HCT116 (cell line): ENCODE data around the gene DPH1. TPM values are rescaled to one million over a fixed set of nuclear protein-coding genes. Genes with fewer than 3 reads are reported as not detected.

ENCODE experiments used
- ATAC-seq: fragments of 200-7000 bp; cut with Tn5 transposase; 2 replicates; pipeline ENCODE4 v1.9.1; 2020; ENCODE audit warnings: mild to moderate bottlenecking, moderate library complexity
- BruUV-seq: library from RNA; stranded (reverse); fragments of 400-500 nt; replicated peaks from 2 replicates; lab custom pipeline; 2021; lab: Mats Ljungman, UMichigan
- CTCF ChIA-PET: fragments of 300-600 bp; sonication (Branson Sonifier 250); formaldehyde crosslinking; loops from one replicate; lab custom pipeline; 2021; ENCODE audit warnings: antibody characterized with exemption; lab: Charles Lee
- POLR2A ChIA-PET: fragments of 300-600, 350-600 bp; sonication (Branson Sonifier 250); formaldehyde crosslinking; loops from one replicate; lab custom pipeline; 2021; ENCODE audit warnings: antibody characterized with exemption; lab: Charles Lee
- RAD21 ChIA-PET, 2 experiments: fragments of 300-600 bp; sonication (Branson Sonifier 250); formaldehyde crosslinking; loops; one replicate each; lab custom pipeline; 2023; ENCODE audit warnings: low total read pairs in 2 of 2; ENCODE audit not compliant: uncharacterized antibody in 2 of 2, unreplicated experiment in 2 of 2, low non-redundant PET in 1 of 2; lab: Charles Lee
- DNase-seq: peaks from one replicate; pipeline ENCODE4 v3.0.0-alpha.2; 2010; ENCODE audit warnings: low read depth, low spot score
- H2AFZ ChIP-seq: fragments of 200-600 bp; shearing (Covaris generic), sonication (generic); 2 replicates; pipeline ENCODE4 v1.6.1; 2017; ENCODE audit warnings: low read depth, mixed run types, mixed read lengths, antibody characterized with exemption, low read length; ENCODE audit not compliant: poor library complexity, severe bottlenecking
- H3K27ac ChIP-seq: 2 replicates; pipeline ENCODE4 v1.5.1; 2012; ENCODE audit warnings: low read depth, low read length
- H3K27me3 ChIP-seq: fragments of 200-600 bp; sonication (generic); 2 replicates; pipeline ENCODE4 v1.6.1; 2016; ENCODE audit warnings: mixed run types, low read length, mixed read lengths; ENCODE audit not compliant: insufficient read depth
- H3K36me3 ChIP-seq, 2 experiments: fragments of 200-500 bp in 1 of 2; fragments of 200-600 bp in 1 of 2; sonication (Bioruptor generic) in 1 of 2; sonication (generic) in 1 of 2; 2 replicates each; pipeline versions ENCODE4 v1.5.1 to v1.6.1; 2014 to 2016; ENCODE audit warnings: low read length in 2 of 2, inconsistent platforms in 1 of 2, mixed read lengths in 1 of 2, mixed run types in 1 of 2; ENCODE audit not compliant: insufficient read depth in 2 of 2, control insufficient read depth in 1 of 2
- H3K4me1 ChIP-seq, 2 experiments: fragments of 200-600 bp in 1 of 2; sonication (generic) in 1 of 2; 2 replicates each; pipeline versions ENCODE4 v1.5.1 to v1.6.1; 2012 to 2017; ENCODE audit warnings: low read length in 2 of 2, inconsistent platforms in 1 of 2, mild to moderate bottlenecking in 1 of 2, mixed read lengths in 1 of 2, mixed run types in 1 of 2, moderate library complexity in 1 of 2; ENCODE audit not compliant: insufficient read depth in 2 of 2, control insufficient read depth in 1 of 2
- H3K4me2 ChIP-seq: fragments of 200-600 bp; sonication (generic); 2 replicates; pipeline ENCODE4 v1.6.1; 2017; ENCODE audit warnings: mixed run types, low read length, mixed read lengths
- H3K4me3 ChIP-seq, 2 experiments: fragments of 200-600 bp in 1 of 2; sonication (generic) in 1 of 2; replicated peaks in 1 of 2; 2 replicates each; pipeline ENCODE4 v1.5.1; 2011 to 2016; ENCODE audit warnings: low read length in 2 of 2, control low read depth in 1 of 2, low read depth in 1 of 2, mild to moderate bottlenecking in 1 of 2, mixed read lengths in 1 of 2, mixed run types in 1 of 2
- H3K79me2 ChIP-seq: fragments of 200-600 bp; sonication (generic); 2 replicates; pipeline ENCODE4 v1.6.1; 2017; ENCODE audit warnings: mild to moderate bottlenecking, mixed run types, low read length, moderate library complexity, mixed read lengths; ENCODE audit not compliant: insufficient read depth
- H3K9ac ChIP-seq: fragments of 200-600 bp; sonication (generic); 2 replicates; pipeline ENCODE4 v1.6.1; 2016; ENCODE audit warnings: low read length, mixed read lengths
- H3K9me2 ChIP-seq: fragments of 200-600 bp; sonication (generic), shearing (Covaris generic); 2 replicates; pipeline ENCODE4 v1.6.1; 2017; ENCODE audit warnings: mixed run types, mild to moderate bottlenecking, moderate library complexity; ENCODE audit not compliant: insufficient read depth
- H3K9me3 ChIP-seq, 2 experiments: fragments of 200-500 bp in 1 of 2; fragments of 200-600 bp in 1 of 2; sonication (Bioruptor generic) in 1 of 2; sonication (generic) in 1 of 2; 2 replicates each; pipeline ENCODE4 v1.6.1; 2014 to 2017; ENCODE audit warnings: low read length in 2 of 2, mixed read lengths in 2 of 2, inconsistent platforms in 1 of 2, low read depth in 1 of 2, mild to moderate bottlenecking in 1 of 2, mixed run types in 1 of 2, moderate library complexity in 1 of 2; ENCODE audit not compliant: control insufficient read depth in 1 of 2, insufficient read depth in 1 of 2
- H4K20me1 ChIP-seq: fragments of 200-600 bp; sonication (generic), shearing (Covaris generic); 2 replicates; pipeline ENCODE4 v1.6.1; 2017; ENCODE audit warnings: mixed run types, mild to moderate bottlenecking, moderate library complexity; ENCODE audit not compliant: insufficient read depth
- POLR2AphosphoS5 ChIP-seq: IDR thresholded peaks from 2 replicates; pipeline ENCODE4 v1.6.1; 2011; ENCODE audit warnings: mild to moderate bottlenecking, low read depth, low read length, moderate library complexity
- intact Hi-C: fragments of 100-400 bp; cut with micrococcal nuclease; formaldehyde crosslinking; loops from 2 replicates; pipeline ENCODE4 v1.10.0; 2022
- total RNA-seq: library from RNA; stranded (reverse); gene quantifications from one replicate; pipeline ENCODE4 v1.2.1, GENCODE V29; 2021; ENCODE audit not compliant: unreplicated experiment
- TF ChIP-seq, protein P1 (sequence below): IDR thresholded peaks from 2 replicates; pipeline ENCODE4 v1.6.1; 2011; ENCODE audit warnings: mild to moderate bottlenecking, low read length, moderate library complexity; ENCODE audit not compliant: insufficient replicate concordance; ENCODE audit errors: extremely low read depth
- TF ChIP-seq, protein P2 (sequence below): IDR thresholded peaks from 2 replicates; pipeline ENCODE4 v1.6.1; 2012; ENCODE audit warnings: low read depth

The DPH1 gene
- total RNA-seq, 1 experiment from 2014 or later: 47.2 TPM

DNA sequence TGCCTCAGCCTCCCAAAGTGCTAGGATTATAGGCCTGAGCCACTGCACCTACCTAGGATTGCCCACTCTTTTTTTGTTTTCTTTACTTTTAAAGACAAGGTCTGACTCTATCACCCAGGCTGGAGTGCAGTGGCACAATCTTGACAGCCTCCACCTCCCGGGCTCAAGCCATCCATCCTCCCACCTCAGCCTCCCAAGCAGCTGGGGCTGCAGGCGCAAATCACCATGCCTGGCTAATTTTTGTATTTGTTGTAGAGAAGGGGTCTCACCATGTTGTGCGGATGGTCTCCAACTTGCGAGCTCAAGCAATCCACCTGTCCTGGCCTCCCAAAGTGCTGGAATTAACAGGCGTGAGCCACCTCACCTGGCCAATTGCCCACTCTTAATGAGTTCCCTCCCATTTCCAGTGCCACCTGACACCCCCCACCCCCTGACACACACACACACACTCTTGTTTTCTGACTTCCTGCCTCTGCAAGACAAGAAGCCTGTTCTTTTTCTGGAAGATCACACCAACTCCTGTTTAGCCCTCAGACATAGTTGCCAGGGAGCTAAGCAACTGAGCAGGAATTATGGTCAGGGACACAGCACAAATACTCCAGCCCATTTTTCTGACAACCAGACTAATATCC is 14.4 kb downstream of the DPH1 start:
- Histone ChIP-seq H3K4me1 (peaks cover 25 to 45% of the 10 kb centered on the region in 2 experiments), H3K9me3 (no peaks in the 10 kb centered on the region), H3K4me2 (0 out of 2 replicates have a peak overlapping the region, but pooled peaks have one; percentile 13), H4K20me1 (no peaks in the 10 kb centered on the region), H3K79me2 (peaks cover 20% of the 10 kb centered on the region; the same call in 1 of the 2 replicates), H2AFZ (no peak overlapping the region), H3K9ac (no peak overlapping the region)
- CTCF ChIA-PET: interaction anchor here (0.8 to 1.8 kb wide), 2 partner anchors 10 to 200 kb away, joined by 3 to 7 read pairs; no protein-coding TSS in a partner anchor
- no peak for ATAC-seq
- peak; percentile 5; the same call in 1 of the 2 replicates for TF ChIP-seq POLR2AphosphoS5
- TF ChIP-seq, protein P1, sequence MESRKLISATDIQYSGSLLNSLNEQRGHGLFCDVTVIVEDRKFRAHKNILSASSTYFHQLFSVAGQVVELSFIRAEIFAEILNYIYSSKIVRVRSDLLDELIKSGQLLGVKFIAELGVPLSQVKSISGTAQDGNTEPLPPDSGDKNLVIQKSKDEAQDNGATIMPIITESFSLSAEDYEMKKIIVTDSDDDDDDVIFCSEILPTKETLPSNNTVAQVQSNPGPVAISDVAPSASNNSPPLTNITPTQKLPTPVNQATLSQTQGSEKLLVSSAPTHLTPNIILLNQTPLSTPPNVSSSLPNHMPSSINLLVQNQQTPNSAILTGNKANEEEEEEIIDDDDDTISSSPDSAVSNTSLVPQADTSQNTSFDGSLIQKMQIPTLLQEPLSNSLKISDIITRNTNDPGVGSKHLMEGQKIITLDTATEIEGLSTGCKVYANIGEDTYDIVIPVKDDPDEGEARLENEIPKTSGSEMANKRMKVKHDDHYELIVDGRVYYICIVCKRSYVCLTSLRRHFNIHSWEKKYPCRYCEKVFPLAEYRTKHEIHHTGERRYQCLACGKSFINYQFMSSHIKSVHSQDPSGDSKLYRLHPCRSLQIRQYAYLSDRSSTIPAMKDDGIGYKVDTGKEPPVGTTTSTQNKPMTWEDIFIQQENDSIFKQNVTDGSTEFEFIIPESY: no peak
- TF ChIP-seq, protein P2, sequence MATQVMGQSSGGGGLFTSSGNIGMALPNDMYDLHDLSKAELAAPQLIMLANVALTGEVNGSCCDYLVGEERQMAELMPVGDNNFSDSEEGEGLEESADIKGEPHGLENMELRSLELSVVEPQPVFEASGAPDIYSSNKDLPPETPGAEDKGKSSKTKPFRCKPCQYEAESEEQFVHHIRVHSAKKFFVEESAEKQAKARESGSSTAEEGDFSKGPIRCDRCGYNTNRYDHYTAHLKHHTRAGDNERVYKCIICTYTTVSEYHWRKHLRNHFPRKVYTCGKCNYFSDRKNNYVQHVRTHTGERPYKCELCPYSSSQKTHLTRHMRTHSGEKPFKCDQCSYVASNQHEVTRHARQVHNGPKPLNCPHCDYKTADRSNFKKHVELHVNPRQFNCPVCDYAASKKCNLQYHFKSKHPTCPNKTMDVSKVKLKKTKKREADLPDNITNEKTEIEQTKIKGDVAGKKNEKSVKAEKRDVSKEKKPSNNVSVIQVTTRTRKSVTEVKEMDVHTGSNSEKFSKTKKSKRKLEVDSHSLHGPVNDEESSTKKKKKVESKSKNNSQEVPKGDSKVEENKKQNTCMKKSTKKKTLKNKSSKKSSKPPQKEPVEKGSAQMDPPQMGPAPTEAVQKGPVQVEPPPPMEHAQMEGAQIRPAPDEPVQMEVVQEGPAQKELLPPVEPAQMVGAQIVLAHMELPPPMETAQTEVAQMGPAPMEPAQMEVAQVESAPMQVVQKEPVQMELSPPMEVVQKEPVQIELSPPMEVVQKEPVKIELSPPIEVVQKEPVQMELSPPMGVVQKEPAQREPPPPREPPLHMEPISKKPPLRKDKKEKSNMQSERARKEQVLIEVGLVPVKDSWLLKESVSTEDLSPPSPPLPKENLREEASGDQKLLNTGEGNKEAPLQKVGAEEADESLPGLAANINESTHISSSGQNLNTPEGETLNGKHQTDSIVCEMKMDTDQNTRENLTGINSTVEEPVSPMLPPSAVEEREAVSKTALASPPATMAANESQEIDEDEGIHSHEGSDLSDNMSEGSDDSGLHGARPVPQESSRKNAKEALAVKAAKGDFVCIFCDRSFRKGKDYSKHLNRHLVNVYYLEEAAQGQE: no peak
- TF ChIP-seq, all 23 proteins: peak for 1
- Histone ChIP-seq H3K9me2 (no peaks in the 10 kb centered on the region), H3K27ac (no peak overlapping the region), H3K4me3 (no peak overlapping the region), H3K36me3 (0 out of 4 replicates have a peak, but pooled peaks cover 0 to 3% of the 10 kb centered on the region in 2 experiments), H3K27me3 (no peaks in the 10 kb centered on the region)
- DNase-seq: no peak
- intact Hi-C loops: no loop called here
- ChIA-PET RAD21 (no interaction called here), POLR2A (no interaction called here)
- no TSS peak for BruUV-seq
